GM06990 (cell line): Measurements from ENCODE around the gene STXBP4.
A peak's percentile ranks its signal among the peaks of the same experiment; 100 is the strongest.

Source experiments
- DNase-seq: peaks from one replicate; pipeline ENCODE4 v3.0.0-alpha.2; 2011; ENCODE audit not compliant: insufficient read length; ENCODE audit errors: extremely low read depth
- H3K27me3 ChIP-seq: replicated peaks from 2 replicates; pipeline ENCODE4 v1.6.0; 2011; ENCODE audit warnings: low read length; ENCODE audit not compliant: control insufficient read depth, insufficient read depth
- H3K36me3 ChIP-seq: 2 replicates; pipeline ENCODE4 v1.5.1; 2011; ENCODE audit warnings: low read length; ENCODE audit not compliant: control insufficient read depth, insufficient read depth
- H3K4me3 ChIP-seq: replicated peaks from 2 replicates; pipeline ENCODE4 v1.5.1; 2011; ENCODE audit warnings: low read depth, mild to moderate bottlenecking, control low read depth, low read length
- TF ChIP-seq, protein P1 (sequence below): IDR thresholded peaks from 2 replicates; pipeline ENCODE4 v1.5.1; 2011; ENCODE audit warnings: low read length, control low read depth, mild to moderate bottlenecking, inconsistent platforms; ENCODE audit not compliant: insufficient read depth, poor library complexity, severe bottlenecking

Gene STXBP4

DNA sequence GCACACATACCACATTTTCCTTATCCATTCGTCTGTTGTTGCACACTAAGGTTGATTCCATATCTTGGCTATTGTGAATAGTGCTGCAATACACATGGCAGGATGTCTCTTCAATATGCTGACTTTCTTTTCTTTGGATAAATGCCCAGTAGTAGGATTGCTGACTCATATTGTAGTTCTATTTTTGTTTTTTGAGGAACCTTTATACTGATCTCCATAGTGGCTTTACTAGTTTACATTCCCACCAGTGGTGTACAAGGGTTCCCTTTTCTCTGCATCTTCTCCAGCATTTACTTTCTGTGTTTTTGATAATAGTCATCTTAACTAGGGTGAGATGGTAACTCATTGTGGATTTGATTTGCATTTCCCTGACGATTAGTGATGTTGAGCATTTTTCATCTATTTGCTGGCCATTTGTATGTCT lies 118.1 kb downstream of the STXBP4 start:
- Histone ChIP-seq H3K27me3 (no peaks in the 10 kb centered on the region), H3K36me3 (no peaks in the 10 kb centered on the region), H3K4me3 (no peak overlapping the region)
- TF ChIP-seq, protein P1, sequence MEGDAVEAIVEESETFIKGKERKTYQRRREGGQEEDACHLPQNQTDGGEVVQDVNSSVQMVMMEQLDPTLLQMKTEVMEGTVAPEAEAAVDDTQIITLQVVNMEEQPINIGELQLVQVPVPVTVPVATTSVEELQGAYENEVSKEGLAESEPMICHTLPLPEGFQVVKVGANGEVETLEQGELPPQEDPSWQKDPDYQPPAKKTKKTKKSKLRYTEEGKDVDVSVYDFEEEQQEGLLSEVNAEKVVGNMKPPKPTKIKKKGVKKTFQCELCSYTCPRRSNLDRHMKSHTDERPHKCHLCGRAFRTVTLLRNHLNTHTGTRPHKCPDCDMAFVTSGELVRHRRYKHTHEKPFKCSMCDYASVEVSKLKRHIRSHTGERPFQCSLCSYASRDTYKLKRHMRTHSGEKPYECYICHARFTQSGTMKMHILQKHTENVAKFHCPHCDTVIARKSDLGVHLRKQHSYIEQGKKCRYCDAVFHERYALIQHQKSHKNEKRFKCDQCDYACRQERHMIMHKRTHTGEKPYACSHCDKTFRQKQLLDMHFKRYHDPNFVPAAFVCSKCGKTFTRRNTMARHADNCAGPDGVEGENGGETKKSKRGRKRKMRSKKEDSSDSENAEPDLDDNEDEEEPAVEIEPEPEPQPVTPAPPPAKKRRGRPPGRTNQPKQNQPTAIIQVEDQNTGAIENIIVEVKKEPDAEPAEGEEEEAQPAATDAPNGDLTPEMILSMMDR, result no peak
- no peak for DNase-seq

DNA sequence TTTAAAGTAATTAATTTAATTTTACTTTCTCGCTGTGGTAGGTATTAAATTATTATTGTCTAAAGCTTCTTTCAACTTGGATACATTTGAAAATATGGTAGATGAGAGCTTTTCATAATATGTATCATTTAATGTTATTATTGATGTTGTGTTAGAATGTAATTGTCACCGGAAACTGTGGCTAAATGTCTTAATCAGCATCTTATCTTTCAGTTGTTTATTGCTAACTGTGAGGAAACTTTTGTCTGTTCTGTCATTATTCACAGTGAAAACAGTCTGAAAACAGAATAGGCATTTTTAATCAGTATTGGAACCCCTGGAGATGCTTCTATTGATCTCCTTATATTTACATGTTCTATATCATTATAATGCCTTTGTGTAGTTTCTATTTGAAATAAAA lies 120.7 kb downstream of the STXBP4 start:
- no peaks in the 10 kb centered on the region for H3K36me3 ChIP-seq
- no peak for DNase-seq
- H3K27me3 ChIP-seq, result no peaks in the 10 kb centered on the region
- no peak overlapping the region for H3K4me3 ChIP-seq
- TF ChIP-seq, protein P1, result no peak

DNA sequence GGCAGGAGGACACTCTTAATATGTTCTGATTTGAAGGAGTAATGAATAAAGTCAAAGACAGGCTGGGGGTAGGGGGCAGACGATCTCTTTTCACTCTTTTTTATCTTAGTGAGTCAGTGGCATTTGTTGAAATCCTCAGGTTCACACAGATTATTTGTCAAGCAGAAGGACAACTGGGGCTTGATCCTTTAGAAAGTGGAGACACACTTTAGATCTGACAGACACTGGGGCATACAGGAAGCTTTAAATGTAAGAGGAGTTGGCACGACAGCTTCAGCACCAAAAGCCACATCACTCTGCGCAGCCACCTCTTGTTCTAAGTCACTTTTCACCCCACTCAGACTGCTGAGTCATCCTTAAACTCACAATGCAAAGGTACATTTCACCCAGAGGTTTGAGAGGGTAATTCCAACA lies 121.5 kb downstream of the STXBP4 start:
- DNase-seq, result peak; percentile 58
- no peak overlapping the region for H3K4me3 ChIP-seq
- H3K36me3 ChIP-seq, result no peaks in the 10 kb centered on the region
- H3K27me3 ChIP-seq, result no peaks in the 10 kb centered on the region
- TF ChIP-seq, protein P1, result no peak

DNA sequence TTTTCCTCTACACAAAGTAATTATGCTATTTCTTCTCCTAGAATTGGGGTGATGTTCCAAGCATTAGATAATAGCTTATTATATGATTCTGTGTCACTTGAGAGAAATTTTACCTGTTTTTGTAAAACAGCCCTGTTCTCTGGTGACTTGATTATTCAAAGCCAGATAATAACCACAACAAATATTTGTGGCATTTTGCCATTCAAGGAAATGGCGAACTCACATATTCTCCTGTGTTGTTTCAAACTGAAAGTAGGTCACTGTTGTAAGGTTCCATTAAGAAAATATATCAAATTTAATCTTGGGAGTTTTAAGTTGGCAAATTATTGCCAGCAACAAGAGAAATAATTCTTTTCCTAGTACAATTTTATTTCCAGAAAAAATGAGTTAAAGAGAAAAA lies 124.8 kb downstream of the STXBP4 start:
- TF ChIP-seq, protein P1, result no peak
- no peak for DNase-seq

DNA sequence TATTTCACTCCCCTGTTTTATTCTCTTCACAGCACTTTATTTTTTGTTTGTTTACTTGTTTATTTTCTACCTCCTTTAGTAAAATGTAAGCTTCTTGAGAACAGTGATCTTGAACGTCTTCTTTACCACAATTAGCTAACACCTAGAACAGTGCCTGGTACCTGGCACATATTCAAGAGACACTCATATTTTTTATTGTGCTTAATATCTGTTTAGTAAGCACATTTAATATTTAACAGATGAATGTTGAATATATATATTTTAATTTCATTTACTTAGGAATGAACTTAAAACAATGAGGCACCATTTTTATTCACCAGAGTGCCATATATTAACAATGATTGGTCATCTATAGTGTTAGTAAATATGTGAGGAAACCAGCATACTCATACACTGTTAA lies 130.2 kb downstream of the STXBP4 start:
- no peaks in the 10 kb centered on the region for H3K27me3 ChIP-seq
- no peaks in the 10 kb centered on the region for H3K36me3 ChIP-seq
- TF ChIP-seq, protein P1, result no peak
- DNase-seq, result no peak
- no peak overlapping the region for H3K4me3 ChIP-seq

More for the DNA sequence above, 124.8 kb downstream of the STXBP4 start:
- Histone ChIP-seq H3K36me3 (no peaks in the 10 kb centered on the region), H3K4me3 (no peak overlapping the region), H3K27me3 (no peaks in the 10 kb centered on the region)

DNA sequence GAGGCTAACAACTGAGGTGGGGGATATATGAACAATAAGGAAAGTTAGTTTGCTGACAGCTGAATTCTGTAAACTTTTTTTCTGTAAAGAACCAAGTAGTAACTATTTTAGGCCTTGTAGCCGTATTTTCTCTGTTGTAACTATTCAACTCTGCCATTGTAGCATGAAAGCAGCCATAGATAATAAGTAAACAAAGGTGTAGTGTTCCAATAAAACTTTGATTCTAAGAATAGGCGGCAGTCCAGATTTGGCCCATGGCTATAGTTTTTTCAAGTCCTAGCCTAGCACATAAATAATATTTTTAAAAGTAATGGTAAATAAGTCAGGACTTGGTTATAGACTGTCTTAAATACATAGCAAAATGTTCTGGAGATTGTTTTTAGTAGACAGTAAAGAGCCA lies 142.0 kb downstream of the STXBP4 start:
- no peak for DNase-seq
- H3K36me3 ChIP-seq, result no peaks in the 10 kb centered on the region
- no peak overlapping the region for H3K4me3 ChIP-seq
- H3K27me3 ChIP-seq, result no peaks in the 10 kb centered on the region
- TF ChIP-seq, protein P1, result no peak
